ENCODE data around the gene SLC40A1.

DNA sequence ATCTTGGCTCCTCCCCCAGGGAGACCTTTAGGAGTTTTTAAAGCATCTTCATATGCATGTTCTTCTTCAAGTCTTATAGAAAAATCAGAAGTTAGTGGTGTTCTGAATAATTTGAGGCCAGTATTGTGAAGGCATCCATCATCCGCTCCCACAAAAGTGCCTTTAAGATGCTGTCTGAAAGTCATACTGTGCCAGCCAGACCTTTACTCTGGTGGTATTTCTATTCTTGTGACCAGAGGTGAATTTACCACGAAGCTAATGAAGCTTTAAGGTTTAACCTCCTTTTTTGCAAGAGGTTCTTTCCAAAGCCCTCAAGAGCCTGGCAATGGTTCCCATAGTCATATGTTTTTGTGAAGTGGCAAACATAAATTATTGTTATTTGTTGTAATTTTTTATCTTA lies 54.3 kb downstream of the SLC40A1 start:
- TF ChIP-seq, protein P1, sequence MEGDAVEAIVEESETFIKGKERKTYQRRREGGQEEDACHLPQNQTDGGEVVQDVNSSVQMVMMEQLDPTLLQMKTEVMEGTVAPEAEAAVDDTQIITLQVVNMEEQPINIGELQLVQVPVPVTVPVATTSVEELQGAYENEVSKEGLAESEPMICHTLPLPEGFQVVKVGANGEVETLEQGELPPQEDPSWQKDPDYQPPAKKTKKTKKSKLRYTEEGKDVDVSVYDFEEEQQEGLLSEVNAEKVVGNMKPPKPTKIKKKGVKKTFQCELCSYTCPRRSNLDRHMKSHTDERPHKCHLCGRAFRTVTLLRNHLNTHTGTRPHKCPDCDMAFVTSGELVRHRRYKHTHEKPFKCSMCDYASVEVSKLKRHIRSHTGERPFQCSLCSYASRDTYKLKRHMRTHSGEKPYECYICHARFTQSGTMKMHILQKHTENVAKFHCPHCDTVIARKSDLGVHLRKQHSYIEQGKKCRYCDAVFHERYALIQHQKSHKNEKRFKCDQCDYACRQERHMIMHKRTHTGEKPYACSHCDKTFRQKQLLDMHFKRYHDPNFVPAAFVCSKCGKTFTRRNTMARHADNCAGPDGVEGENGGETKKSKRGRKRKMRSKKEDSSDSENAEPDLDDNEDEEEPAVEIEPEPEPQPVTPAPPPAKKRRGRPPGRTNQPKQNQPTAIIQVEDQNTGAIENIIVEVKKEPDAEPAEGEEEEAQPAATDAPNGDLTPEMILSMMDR (IDR thresholded peaks at IDR 0.05): no peak
- TF ChIP-seq POLR2A (IDR thresholded peaks at IDR 0.05): no peak
- no peak for TF ChIP-seq EP300 (IDR thresholded peaks at IDR 0.05)
- no peak for TF ChIP-seq POLR2AphosphoS5 (IDR thresholded peaks at IDR 0.05)
